GM18861 (cell line): Measurements from ENCODE around the gene POGZ.
"Not testable (repeated sequence)": the region's sequence is repeated elsewhere in the genome, so short reads cannot be mapped to it uniquely, and the experiment has no call there.

ENCODE experiments used
- ATAC-seq: cut with Tn5 transposase; IDR thresholded peaks from one replicate; pipeline ENCODE4 v1.9.1; 2021; ENCODE audit not compliant: unreplicated experiment

POGZ gene

DNA sequence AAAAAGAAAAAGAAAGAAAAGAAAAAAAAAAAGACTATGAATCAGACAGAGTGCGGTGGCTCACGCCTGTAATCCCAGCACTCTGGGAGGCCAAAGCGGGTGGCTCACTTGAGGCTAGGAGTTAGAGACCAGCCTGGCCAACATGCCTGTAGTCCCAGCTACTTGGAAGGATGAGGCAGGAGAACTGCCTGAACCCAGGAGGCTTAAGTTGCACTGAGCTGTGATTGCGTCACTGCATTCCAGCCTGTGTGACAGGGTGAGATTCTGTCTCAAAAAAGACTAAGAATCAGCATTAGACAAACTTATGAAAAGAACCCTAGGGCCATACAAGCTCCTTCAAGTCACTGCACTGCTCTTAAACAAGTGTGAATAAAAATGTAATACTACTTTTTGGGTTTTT, 43.1 kb downstream of the POGZ start:
- ATAC-seq: no peak

DNA sequence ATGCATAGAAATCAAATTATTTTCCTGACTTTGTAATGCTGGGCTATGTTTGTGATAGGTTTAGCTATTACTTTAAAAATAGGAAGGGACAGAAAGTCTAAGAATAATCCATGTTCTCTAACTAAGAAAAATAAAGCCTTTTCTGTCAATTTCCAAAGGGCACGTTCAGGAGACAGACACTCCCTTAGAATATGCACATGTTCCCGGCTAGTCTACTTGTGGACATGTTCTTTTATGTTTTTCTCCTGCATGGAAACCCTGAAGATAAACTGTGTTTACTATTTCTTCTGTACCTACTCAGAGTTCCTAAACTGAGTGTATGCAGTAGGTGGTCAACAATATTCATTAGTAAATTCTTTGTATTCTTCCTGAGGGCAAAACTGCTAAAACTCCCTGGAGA, 47.4 kb downstream of the POGZ start:
- ATAC-seq: no peak

DNA sequence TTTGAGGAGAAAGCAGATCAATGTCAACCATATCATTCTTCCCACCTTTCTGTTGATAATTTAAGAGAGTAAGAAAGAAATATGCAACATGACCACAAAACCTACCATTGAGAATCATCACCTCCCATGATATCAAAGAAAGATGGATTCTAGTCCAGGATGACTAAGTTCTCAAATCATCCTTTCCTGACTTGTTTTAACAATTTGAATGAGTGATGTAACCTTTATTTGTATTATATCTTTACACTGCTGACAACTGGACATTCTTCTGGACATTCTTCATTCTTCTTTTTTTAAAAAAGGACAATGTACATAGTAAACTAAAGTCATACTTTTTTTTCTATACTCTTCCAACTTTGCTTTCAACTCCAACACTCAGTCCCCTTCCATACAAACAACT, 50.4 kb downstream of the POGZ start:
- no peak for ATAC-seq

DNA sequence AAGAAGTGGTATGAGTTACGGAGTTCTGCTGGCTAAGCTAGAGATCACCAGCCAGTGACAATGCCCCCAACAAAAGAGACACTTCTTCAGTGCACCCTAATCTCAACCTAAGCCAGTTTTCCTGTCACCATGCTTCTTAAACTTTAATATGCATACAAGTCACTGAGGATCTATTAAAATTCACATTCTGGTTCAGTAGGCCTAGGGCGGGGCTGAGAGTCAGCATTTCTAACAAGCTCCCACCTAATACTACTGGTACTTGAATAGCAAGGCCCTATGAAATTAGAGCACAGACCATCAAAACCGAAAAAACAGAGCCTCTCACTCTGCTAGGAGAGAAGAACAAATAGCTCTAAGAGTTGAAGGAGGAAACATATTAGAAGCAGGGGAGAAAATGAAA, 52.0 kb downstream of the POGZ start:
- no peak for ATAC-seq

DNA sequence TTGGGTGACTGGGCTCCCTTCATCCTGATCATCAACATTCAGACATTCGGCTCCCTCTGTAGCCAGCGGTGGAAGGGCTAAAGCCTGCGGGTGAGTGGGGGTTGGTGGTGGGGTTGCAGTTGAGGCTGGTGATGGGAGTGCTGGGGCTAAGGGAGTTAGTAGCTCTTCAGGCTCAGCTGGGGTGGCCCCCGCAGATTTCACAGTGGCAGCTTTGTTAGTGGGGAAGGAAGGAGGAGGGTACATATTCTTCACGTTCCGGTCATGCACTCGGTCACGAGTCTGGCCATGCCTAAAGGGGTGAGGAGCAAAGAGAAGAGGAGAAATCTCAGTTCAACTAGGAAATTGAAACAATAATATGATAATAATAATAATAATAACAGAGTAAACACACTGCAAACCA, 53.1 kb downstream of the POGZ start:
- ATAC-seq: no peak

DNA sequence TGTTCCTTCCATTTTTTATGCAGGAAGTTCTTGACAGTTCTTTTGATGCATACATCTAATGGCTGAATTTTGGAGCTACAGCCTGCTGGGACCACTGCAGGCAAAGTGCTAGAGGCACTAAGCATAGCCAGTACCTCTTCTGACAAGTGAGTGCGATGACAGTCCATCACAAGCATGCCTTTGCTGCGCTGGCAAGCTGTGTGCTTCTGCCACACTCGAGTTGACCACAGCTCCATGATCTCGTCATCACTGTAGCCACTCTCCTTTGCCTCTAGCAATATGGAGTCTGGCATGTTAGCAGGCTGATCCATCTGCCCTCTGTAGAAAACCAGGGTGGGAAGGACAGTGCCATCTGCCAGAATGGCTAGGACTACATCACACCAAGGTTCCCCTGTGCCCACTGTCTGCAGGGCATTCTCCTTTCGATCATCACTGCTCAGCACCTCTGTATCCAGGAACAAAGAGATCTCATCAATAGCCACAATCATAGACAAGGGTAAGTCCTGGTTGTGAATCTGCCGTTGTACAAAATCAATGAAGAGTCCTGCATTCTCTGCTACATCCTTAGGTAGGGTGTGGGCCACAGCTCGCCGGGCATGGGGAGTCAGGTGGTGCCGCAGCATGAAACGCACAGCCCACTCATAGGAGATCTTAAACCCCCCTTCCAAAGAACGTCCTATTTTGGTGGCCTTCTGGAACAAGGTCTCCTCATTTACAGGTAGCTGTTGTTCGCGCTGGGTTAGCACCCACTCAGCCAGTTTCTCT, 53.9 kb downstream of the POGZ start:
- ATAC-seq: no peak

DNA sequence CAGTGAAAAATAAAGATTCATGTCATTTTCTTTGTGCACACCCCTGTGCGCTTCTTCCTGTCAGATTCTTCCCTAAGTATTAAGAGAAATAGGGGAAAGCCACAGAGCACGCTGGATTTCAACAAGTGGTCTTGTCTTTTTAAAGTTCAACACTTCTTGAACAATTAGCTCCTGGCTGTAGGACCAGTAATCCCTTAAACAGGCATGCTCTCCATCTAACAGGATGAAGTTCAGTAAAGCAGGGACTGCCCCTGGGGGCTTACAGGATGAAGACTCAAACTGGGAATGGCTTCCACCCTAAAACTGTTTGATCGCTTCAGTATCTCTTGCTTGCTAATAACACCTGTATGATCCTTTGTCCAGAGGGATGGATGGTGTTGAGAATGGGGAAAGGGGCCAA, 55.7 kb downstream of the POGZ start:
- ATAC-seq: no peak

DNA sequence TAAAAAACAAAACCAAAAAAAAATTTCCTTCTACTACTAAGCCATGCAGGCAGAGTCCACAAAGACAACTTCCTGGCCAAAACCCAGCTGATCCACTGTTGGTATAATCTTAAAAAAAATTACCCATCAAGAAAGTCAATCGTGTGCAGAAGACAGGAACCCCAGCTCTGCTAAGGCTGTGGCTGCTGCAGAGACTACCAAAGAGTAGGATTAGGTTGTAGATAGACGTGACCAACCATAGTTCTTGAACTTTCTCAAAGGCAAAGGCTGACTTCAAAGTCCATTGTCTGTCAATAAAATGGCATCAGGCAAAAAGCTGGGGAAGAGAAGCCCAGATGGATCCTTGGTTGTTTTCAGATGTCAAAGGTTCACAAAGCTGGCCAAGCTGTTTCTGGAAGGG, 56.5 kb downstream of the POGZ start:
- no peak for ATAC-seq

DNA sequence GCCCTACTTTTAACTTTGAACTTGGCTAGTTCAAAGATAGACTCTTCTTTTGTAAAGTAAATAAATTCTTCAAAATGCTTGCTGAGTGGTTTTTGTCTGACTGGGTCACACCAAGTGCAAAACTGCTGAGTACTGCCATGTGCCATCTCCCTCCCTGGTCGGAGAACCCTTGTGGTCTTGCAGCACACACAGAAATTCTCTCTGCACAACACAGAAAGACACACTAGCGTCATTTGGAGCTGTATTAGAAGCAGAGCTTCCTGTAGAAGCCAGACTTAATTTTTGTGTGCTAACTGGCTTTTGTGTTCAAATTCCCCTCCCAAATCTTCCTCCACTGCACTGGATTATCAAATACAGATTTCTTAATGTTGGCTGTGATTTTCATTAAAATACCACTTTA, 57.4 kb downstream of the POGZ start:
- ATAC-seq: no peak

DNA sequence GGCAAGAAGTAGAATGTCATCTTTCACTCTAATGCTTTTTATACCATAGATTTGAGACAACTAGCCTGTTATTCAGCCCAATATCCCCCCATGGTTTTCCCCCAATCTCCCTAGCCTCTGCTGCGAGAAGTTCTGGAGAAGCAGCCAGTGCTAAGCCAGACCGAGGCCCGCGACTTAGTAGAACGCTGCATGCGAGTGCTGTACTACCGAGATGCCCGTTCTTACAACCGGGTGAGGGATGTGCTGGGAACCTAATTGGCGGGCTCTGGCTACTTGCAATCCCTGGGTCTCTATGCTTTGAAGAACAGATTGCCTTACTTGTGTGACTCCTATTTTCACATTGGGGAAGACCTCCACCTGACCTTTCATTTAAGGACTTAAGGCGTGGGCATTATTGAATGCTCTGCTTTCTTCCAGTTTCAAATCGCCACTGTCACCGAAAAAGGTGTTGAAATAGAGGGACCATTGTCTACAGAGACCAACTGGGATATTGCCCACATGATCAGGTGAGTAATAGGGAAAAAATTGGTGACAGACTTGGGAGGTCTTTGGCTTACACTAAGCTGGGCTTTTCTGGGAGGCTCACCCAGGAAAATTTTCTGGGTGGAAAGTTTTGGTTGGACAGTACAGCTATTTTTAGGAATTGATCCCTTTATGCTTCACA, 58.0 kb downstream of the POGZ start:
- ATAC-seq: no peak

DNA sequence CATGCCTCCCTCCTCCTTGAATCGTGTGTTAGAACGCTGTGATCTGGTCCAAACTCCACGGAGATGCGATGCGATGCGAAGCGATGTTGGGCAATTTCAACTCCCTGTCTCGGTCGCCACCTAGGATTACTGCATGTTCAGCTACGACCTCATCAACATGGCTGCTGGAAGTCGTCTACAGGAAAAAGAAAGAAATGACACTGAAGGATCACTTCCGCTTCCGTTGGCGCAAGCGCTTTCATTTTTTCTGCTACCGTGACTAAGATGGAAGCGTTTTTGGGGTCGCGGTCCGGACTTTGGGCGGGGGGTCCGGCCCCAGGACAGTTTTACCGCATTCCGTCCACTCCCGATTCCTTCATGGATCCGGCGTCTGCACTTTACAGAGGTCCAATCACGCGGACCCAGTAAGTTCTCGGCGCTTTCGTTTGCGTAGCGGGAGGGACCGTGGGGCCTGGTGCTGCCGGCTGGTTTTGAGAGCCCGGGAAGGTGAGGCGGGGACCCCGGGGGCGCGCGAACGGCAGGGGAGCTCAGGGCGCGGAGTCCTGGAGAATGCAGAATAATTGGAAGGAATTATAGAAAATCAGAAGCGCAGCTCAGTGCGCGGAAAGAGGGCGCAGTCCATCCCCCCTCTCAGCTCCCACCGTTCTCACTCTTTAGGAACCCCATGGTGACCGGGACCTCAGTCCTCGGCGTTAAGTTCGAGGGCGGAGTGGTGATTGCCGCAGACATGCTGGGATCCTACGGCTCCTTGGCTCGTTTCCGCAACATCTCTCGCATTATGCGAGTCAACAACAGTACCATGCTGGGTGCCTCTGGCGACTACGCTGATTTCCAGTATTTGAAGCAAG, 59.7 kb downstream of the POGZ start, which contains the start of gene PSMB4:
PSMB4 (plus strand) TSS at position 250 of the 848 bp plus-strand sequence; CDS start at position 265, 15 bp downstream.
- peak; percentile 85 for ATAC-seq

DNA sequence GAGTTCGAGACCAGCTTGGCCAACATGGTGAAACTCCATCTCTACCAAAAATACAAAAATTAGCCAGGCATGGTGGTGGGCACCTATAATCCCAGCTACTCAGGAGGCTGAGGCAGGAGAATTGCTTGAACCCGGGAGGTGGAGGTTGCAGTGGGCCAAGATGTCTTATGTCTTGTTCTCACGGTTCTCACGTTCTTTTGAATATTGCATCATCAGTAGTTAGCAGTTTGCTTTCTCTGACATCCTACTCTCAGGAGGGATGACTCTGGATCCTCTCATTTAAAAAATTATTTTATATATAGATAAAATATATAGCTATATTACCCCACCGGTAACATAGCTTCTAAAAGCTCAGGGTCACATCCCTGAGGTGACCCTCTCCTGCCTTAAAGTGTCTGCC, 63.0 kb downstream of the POGZ start:
- not testable (repeated sequence) for ATAC-seq

DNA sequence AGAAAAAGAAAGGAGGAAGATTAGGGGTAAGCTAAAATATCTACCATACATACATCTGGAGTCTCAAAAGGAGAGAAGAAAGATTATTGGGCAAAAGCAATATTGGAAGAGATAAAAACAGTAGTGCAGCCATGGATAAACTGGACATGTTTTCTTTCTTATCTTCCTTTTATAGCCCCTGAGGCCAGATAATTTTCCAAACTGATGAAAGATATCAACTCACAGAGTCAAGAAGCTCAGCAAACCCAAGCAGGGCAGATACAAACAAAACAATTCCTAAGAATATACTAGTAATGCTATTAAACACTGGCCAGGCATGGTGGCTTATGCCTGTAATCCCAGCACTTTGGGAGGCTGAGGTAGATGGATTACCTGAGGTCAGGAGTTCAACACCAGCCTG, 65.7 kb downstream of the POGZ start:
- ATAC-seq: no peak

DNA sequence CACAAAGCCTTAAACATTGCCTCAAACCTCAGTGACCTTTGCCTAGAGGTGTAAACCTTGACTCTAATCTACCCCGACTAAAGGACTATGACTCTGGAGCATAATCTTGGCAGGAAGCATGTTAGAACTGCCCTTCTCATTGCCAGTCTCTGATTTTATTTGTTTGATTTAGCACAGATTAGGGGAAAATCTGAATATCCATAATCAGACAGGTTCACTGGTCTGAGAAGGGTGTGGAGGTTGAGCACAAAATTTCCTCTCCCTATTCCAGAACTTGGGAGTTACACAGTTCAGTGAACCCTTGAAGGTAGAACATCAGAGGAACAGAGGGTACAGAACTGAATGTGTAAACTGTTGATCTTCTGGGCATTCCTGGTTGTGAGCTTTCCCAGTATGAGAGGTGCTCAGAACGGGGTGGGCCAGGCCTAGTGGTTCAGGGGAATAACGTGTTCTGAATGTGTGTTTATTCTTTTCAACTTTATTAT, 68.2 kb downstream of the POGZ start:
- no peak for ATAC-seq

DNA sequence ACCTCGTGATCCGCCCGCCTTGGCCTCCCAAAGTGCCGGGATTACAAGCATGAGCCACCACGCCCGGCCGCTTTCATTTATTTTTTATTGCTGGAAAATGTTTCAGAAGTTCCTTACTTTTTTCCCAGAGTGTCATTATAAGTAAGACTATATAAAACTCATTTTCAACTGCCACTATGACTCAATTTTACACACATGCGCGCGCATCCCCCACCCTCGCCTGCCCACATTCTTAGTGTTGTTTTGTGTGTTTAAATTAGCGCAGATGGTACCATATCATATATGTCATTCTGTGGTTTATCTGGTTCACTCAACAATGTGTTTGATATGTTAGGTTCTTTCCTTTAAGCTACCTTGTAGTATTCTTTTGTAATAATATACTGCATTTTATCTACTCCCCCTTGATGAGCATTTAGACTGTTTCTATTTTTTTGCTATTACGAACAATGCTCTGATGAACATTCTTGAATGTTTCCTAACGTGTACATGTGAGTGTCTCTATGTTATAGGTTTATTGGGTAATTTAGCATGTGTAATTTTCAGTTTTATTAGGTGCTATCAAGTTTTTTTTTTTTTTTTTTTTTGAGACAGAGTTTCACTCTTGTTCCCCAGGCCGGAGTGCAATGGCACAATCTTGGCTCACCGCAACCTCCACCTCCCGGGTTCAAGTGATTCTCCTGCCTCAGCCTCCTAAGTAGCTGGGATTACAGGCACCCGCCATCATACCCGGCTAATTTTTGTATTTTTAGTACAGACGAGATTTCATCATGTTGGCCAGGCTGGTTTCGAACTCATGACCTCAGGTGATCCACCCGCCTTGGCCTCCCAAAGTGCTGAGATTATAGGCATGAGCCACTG, 68.8 kb downstream of the POGZ start:
- ATAC-seq: not testable (repeated sequence)

DNA sequence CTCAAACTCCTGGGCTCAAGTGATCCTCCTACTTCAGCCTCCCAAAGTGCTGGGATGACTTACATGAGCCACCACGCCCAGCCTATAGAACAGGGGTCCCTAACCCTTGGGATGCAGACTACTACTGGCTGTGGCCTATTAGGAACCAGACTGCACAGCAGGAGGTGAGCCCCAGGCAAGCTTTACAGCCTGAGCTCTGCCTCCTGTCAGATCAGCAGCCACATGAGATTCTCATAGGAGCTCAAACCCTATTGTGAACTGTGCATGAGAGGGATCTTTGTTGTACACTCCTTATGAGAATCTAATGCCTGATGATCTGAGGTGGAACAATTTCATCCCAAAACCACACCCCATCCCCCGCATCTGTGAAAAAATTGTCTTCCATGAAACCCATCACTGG, 73.3 kb downstream of the POGZ start:
- no peak for ATAC-seq

DNA sequence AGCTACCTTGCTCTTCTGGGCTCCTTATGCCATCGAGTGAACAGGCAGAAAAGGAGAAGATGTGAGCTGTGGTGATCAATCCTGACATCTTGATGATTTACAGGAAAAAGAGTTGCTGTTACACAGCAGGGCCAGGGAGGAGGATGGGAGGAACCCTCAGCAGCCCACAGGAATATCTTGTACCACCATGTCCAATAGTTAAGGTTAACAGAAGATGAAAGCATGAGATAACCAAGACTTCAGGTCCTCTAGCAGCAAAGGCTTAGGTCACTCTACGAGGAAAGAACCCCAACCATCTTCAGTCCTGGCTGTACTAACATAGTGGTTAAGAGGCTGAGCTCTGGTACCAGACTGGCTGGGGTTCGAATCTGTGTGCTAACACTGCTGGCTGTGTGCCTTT, 74.7 kb downstream of the POGZ start:
- no peak for ATAC-seq

DNA sequence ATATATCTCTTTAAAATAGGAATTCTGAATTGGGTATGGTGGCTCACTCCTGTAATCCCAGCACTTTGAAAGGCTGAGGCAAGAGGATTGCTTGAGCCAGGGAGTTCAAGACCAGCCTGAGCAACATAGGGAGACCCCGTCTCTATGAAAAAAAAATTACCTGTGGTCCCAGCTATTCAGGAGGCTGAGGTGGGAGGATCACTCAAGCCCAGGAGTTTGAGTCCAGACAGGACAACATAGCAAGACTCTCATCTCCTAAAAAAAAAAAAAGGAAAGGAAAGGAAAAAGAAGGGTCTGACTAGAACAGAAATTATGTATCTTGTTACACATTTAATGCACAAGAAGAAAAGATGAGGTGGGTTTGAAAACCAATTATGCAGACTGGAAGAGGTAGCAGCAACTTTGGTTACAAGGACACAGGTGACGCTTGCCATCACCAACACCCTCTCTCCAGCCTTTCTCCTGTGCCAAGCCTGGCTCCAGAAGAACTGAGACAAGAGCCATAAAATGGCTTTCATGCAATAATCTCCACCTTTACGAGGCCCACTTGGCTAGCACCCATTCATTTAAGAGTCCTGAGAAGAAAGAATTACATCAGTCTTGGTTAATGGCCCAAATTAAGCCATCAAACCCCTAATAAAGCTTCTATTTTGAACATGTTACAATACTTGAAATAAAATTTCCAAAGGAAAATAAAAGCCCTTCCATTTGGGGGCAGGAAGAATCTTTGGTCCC, 82.0 kb downstream of the POGZ start:
- ATAC-seq: no peak

DNA sequence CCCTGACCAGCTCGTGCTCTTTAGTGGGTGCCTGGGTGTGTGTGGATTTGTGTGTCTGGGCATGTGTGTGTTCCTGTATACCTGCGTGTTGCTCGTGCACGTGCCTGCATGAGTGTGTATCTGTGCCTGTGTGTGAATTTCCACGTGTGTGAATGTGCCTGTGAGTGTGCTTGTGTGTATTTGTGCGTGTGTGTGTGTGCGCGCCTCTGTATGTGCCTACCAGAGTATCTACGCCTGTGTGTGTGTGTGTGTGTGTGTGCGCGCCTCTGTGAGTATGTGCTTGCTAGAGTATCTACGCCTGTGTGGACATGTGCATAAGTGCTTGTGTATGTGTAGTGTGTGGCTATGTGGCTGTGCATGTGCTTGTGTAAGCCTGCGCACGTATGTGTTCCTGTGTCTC, 86.1 kb downstream of the POGZ start:
- no peak for ATAC-seq
